HAP-1 (cell line): ENCODE results near the gene PTPRK.
"Not testable (repeated sequence)": the region's sequence is repeated elsewhere in the genome, so short reads cannot be mapped to it uniquely, and the experiment has no call there.

Experiments used
- DNase-seq, 2 experiments: peaks; one replicate each; pipeline ENCODE4 v3.0.0-alpha.2; 2016 to 2020; ENCODE audit warnings: low spot score in 2 of 2
- H3K27me3 ChIP-seq: fragments of 250-450 bp; sonication (Bioruptor Pico); 2 replicates; pipeline ENCODE4 v1.5.1; 2020; ENCODE audit warnings: low read depth, mild to moderate bottlenecking, moderate library complexity
- H3K36me3 ChIP-seq: fragments of 250-450 bp; sonication (Bioruptor Pico); replicated peaks from 2 replicates; pipeline ENCODE4 v1.5.1; 2020; ENCODE audit warnings: mild to moderate bottlenecking
- H3K4me1 ChIP-seq: fragments of 250-450 bp; sonication (Bioruptor Pico); 2 replicates; pipeline ENCODE4 v1.5.1; 2020; ENCODE audit warnings: mild to moderate bottlenecking
- H3K4me3 ChIP-seq: fragments of 250-450 bp; sonication (Bioruptor Pico); 2 replicates; pipeline ENCODE4 v1.5.1; 2020; ENCODE audit warnings: mild to moderate bottlenecking, moderate library complexity
- H3K9me3 ChIP-seq: fragments of 250-450 bp; sonication (Bioruptor Pico); 2 replicates; pipeline ENCODE4 v1.5.1; 2020; ENCODE audit warnings: mild to moderate bottlenecking, moderate library complexity
- in situ Hi-C: fragments of 300-500 bp; cut with MboI; formaldehyde crosslinking; loops from 3 replicates; pipeline ENCODE4 v1.14.3; 2020; ENCODE audit warnings: low sequenced_read_pairs, inconsistent platforms, mixed read lengths

Gene PTPRK

DNA sequence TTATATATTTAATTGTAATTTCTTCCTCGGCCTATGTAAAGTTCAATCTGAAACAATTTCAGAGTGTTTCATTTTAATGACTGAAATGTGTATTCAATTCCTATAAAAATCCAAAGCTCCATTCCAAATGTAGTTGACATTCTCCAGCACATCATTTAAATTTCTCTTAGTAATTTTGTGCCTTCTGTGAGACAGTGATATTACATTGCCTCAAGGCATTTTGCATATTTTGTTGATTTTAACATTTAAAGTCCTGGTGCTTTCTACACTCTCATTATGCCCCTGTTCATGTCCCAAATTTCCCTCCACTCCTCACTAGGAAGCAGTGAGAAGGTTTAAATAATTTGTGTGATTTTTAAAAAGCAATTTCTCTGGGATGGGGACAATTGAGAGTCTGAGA, 585.4 kb downstream of the PTPRK start:
- Histone ChIP-seq H3K4me1 (no peaks in the 10 kb centered on the region), H3K27me3 (no peaks in the 10 kb centered on the region), H3K36me3 (no peaks in the 10 kb centered on the region), H3K9me3 (peaks cover 3% of the 10 kb centered on the region; the same call in 1 of the 2 replicates), H3K4me3 (no peak overlapping the region)
- no peak for DNase-seq
- in situ Hi-C loops = no loop called here

DNA sequence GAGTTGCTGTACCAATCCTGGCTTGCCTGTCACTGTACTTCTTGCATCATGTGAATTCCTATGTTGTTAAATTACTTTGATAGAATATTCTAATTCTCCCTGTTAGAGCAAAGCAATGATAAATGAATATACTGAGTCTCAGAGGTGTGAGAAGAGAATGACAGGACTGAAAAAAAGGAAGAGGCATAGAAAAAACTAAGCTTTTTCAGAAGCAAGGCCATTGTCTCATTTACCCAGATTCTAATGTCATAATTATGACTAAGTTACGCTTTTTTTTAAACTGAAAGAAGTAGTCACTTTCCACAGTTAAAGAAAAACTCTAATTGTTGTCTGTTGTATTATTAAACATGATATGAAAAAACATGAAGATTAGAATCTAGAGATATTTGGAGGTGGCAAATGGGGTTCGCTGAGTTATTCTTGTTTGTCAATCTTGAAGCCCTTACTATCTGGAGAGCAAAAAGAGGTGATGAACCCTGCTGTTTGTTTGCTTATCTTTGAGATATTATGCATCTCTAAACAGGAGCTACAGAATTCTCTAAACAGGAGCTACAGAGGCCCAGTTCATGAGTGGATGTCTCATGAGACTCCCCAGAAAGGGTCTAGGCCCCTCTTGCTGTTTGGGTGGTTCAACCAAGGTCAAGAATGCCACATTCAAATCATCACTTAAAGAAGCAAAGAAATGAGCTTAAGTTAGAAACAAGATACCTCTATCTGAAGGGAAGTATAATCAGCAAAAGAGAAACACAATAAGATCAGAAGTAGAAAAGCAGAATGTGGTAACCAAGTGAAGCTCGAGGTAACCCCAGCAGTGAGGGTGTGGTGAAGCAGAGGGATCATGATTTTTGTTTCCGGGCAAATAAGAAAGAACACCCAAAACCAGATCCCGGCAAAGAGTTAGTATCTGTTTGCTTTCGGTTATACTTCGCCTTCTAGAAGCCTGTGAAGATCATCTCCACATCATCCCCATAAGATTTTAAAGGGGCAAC, 586.3 kb downstream of the PTPRK start:
- Histone ChIP-seq H3K4me1 (no peaks in the 10 kb centered on the region), H3K36me3 (no peaks in the 10 kb centered on the region), H3K9me3 (peaks cover 3% of the 10 kb centered on the region; the same call in 1 of the 2 replicates), H3K27me3 (no peaks in the 10 kb centered on the region), H3K4me3 (no peak overlapping the region)
- in situ Hi-C loops = no loop called here
- no peak for DNase-seq

DNA sequence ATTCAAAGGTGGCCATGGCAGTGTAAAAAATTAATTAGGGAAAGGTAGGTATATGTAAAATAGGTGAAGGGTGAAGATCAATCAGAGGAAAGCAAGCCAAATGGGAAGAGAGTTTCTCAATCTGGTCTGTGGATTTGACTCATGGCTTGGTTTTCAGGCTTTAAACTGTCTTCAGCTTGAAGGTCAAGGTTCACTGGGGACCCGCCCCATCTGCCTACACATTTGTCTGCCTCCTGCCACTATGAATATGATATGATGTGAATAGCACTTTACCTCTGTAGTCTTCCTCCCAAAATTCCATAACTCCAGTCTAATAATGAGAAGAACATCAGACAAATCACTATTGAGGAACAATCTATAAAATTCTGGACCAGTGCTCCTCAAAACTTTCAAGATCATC, 587.3 kb downstream of the PTPRK start:
- Histone ChIP-seq H3K36me3 (no peaks in the 10 kb centered on the region), H3K4me3 (no peak overlapping the region), H3K4me1 (no peaks in the 10 kb centered on the region), H3K9me3 (peaks cover 3% of the 10 kb centered on the region; the same call in 1 of the 2 replicates), H3K27me3 (no peaks in the 10 kb centered on the region)
- in situ Hi-C loops = no loop called here
- no peak for DNase-seq

DNA sequence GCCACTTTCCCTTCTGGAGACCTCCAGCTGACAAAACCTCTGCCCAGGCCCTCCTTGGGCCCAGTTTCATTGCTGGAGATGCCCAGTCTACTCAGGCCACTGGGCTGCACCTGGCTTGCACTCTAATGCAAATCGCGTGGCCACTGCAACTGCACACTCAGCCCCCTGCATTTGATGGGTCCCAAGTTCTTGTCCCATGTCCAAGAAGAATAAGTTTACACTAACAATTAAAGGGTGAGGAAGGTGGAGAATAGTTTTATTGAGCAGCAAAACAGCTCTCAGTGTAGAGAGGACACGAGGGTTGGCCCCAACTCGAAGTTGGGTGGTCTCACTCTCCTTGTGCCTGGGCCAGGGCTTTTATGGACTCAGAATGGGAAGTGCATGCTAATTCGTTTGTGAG, 587.7 kb downstream of the PTPRK start:
- Histone ChIP-seq H3K4me3 (no peak overlapping the region), H3K9me3 (peaks cover 3% of the 10 kb centered on the region; the same call in 1 of the 2 replicates), H3K4me1 (no peaks in the 10 kb centered on the region), H3K27me3 (no peaks in the 10 kb centered on the region), H3K36me3 (no peaks in the 10 kb centered on the region)
- DNase-seq = no peak
- in situ Hi-C loops = no loop called here

DNA sequence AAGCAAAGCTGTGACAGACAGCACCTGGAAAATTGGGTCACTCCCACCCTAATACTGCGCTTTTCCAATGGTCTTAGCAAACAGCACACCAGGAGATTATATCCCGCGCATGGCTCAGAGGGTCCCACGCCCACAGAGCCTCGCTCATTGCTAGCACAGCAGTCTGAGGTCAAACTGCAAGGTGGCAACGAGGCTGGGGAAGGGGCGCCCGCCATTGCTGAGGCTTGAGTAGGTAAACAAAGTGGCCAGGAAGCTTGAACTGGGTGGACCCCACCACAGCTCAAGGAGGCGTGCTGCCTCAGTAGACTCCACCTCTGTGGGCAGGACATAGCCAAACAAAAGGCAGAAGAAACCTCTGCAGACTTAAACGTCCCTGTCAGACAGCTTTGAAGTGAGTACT, 594.0 kb downstream of the PTPRK start:
- in situ Hi-C loops, H3K27me3 ChIP-seq, H3K36me3 ChIP-seq, H3K4me3 ChIP-seq, DNase-seq, H3K9me3 ChIP-seq, H3K4me1 ChIP-seq: not testable (repeated sequence)

DNA sequence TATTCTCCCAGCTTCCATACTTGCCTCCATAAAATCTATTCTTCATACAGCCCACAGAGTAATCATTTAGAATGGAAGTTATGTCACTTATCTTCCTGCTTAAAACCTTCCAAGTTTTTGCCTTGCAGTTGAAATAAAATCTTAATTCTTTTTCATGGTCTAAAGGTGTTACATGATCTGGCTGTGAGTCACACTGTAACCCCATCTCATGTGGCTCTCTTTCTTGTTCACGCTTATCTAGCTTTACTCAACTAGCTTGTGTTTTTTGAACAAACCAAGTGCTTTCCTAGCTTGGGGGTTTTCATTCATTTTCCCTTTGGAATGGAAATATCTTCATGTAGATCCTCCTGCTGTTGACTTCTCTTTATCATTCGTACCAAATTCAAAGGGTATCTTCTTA, 596.0 kb downstream of the PTPRK start:
- Histone ChIP-seq H3K36me3 (no peaks in the 10 kb centered on the region), H3K9me3 (no peaks in the 10 kb centered on the region), H3K4me1 (no peaks in the 10 kb centered on the region), H3K27me3 (no peaks in the 10 kb centered on the region), H3K4me3 (no peak overlapping the region)
- in situ Hi-C loops = no loop called here
- no peak for DNase-seq

DNA sequence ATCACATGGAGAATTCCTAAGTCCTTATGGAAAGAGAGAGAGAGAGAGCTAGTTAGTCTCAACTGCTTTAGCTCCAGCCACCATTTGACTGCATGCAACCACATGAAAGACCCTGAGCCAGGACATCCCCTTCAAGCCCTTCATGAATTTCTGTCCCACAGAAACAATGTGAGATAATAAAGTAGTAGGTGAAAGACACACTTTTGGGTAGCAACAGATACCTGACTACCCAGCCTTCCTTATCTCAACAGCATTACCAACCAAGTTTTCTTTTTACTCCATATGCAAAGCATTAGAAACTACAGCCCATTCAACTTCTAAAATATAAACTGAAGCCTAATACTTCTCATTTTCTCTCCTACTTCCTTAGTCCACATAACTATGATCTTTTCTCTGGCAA, 596.4 kb downstream of the PTPRK start:
- in situ Hi-C loops = no loop called here
- Histone ChIP-seq H3K4me3 (no peak overlapping the region), H3K27me3 (no peaks in the 10 kb centered on the region), H3K9me3 (no peaks in the 10 kb centered on the region), H3K4me1 (no peaks in the 10 kb centered on the region), H3K36me3 (no peaks in the 10 kb centered on the region)
- no peak for DNase-seq

DNA sequence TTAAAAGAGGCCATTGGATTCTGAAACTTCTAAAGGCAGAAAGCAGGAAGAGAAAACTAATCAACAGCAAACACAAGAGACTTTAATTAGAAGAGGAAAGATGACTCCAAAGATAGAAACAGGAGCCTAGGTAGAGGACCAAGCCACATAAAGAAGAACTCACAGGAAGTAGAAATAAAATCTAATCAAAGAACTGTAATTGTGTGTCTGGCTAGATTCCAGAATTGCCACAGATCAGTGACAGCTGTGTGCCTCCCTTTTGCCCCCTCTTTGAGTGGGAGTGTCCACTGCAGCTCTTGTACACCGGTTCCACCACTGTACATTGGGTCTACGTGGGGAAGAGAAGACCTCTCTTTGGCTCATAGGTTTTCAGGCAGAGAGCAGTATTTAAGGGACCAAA, 597.3 kb downstream of the PTPRK start:
- Histone ChIP-seq H3K36me3 (no peaks in the 10 kb centered on the region), H3K4me3 (no peak overlapping the region), H3K9me3 (no peaks in the 10 kb centered on the region), H3K27me3 (no peaks in the 10 kb centered on the region), H3K4me1 (no peaks in the 10 kb centered on the region)
- in situ Hi-C loops = no loop called here
- DNase-seq = no peak

DNA sequence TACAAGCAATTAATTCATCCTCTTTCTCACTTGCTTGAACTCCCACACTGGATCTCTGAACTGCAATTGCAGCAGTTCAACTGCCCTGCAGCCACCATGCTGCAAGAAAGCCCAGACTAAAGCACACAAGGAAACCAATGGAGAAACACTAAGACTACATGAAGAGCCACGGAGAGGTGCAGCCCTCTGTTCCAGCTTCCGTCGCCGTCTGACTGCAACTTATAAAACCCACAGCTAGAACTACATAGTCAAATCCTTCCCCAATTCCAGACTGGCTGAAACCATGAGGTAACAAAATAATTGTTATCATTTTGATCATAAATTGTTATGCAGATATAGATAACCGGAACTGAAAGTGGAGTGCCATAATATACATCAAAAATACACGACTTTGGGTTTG, 598.4 kb downstream of the PTPRK start:
- no peak overlapping the region for H3K4me3 ChIP-seq
- DNase-seq = no peak
- H3K9me3 ChIP-seq = no peaks in the 10 kb centered on the region
- H3K27me3 ChIP-seq = no peaks in the 10 kb centered on the region
- no peaks in the 10 kb centered on the region for H3K36me3 ChIP-seq
- in situ Hi-C loops = no loop called here
- H3K4me1 ChIP-seq = no peaks in the 10 kb centered on the region

DNA sequence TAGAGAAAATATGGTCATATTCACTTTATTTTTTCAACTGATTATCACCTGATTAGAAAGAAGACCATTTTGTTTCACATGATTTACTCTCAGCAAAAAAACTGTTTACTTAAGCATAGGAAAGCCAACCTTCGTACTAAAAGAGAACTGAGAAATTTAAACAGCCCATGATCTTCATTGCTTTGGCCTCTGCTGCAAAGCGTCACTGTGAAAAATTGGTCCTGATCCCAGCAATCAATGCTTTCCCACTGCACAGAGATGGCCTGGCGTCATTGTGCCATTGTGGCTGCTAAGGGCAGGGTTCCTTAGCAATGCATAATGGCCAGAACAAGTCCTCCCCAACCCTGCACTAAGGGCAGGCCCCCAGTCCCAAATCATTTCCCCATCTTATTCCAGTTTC, 599.6 kb downstream of the PTPRK start:
- no peaks in the 10 kb centered on the region for H3K4me1 ChIP-seq

More for the DNA sequence above, 599.6 kb downstream of the PTPRK start:
- no peak for DNase-seq
- Histone ChIP-seq H3K27me3 (no peaks in the 10 kb centered on the region), H3K36me3 (no peaks in the 10 kb centered on the region), H3K9me3 (no peaks in the 10 kb centered on the region), H3K4me3 (no peak overlapping the region)
- in situ Hi-C loops = no loop called here
